K562 (cell line): Measurements from ENCODE around the gene CDH19. TPM values are rescaled to one million over a fixed set of nuclear protein-coding genes. Genes with fewer than 3 reads are reported as not detected.

Experiments used
- ATAC-seq: fragments of 200-7000 bp; cut with Tn5 transposase; 3 replicates; pipeline ENCODE4 v1.9.1; 2020; ENCODE audit warnings: moderate library complexity
- BruUV-seq: library from RNA; stranded (reverse); fragments of 400-500 nt; replicated peaks from 2 replicates; lab custom pipeline; 2021; lab: Mats Ljungman, UMichigan
- CTCF ChIA-PET: fragments of 300-600 bp; formaldehyde crosslinking; extraction: SDS; loops from one replicate; lab custom pipeline; 2021; ENCODE audit warnings: low intra/inter-chr PET ratio; lab: Yijun Ruan, JAX
- POLR2A ChIA-PET: fragments of 300-600, 350-650 bp; sonication (Branson Sonifier 250); formaldehyde crosslinking; extraction: SDS; loops from one replicate; lab custom pipeline; 2021; ENCODE audit warnings: antibody characterized with exemption, inconsistent platforms; lab: Yijun Ruan, JAX
- DNase-seq, 4 experiments: peaks; one replicate each; pipeline versions ENCODE4 v3.0.0 to v3.0.0-alpha.2; 2011 to 2018; ENCODE audit warnings: low spot score in 3 of 4, mixed read lengths in 3 of 4; ENCODE audit errors: extremely low read depth in 1 of 4
- FAIRE-seq: peaks from 2 replicates; lab custom pipeline; 2011; peaks lifted over from hg19 to GRCh38; lab: Jason Lieb, UNC
- H2AFZ ChIP-seq: 2 replicates; pipeline ENCODE4 v1.6.0; 2011; ENCODE audit warnings: low read depth, low read length, control low read depth, inconsistent platforms
- H3K27ac ChIP-seq: fragments of 200-600 bp; 3 replicates; pipeline ENCODE4 v1.8.0; 2011; ENCODE audit warnings: low read depth, mild to moderate bottlenecking, control low read depth, inconsistent platforms, low read length, moderate library complexity, mixed read lengths; ENCODE audit errors: extremely low read depth
- H3K27me3 ChIP-seq, 2 experiments: fragments of 300-600 bp in 1 of 2; 2 replicates in 1 of 2; 3 replicates in 1 of 2; pipeline versions ENCODE4 v1.6.0 to v1.8.0; 2011; ENCODE audit warnings: inconsistent platforms in 2 of 2, low read length in 2 of 2, mild to moderate bottlenecking in 1 of 2, mixed read lengths in 1 of 2, moderate library complexity in 1 of 2; ENCODE audit not compliant: control insufficient read depth in 2 of 2, insufficient read depth in 2 of 2
- H3K36me3 ChIP-seq: fragments of 300-600 bp; 3 replicates; pipeline ENCODE4 v1.8.0; 2011; ENCODE audit warnings: mild to moderate bottlenecking, low read length, inconsistent platforms; ENCODE audit not compliant: control insufficient read depth, insufficient read depth
- H3K4me1 ChIP-seq, 2 experiments: fragments of 200-600 bp in 1 of 2; replicated peaks in 1 of 2; 2 replicates in 1 of 2; 3 replicates in 1 of 2; pipeline versions ENCODE4 v1.5.1 to v1.8.0; 2011; ENCODE audit warnings: inconsistent platforms in 2 of 2, low read length in 2 of 2, mild to moderate bottlenecking in 1 of 2, mixed read lengths in 1 of 2, moderate library complexity in 1 of 2; ENCODE audit not compliant: control insufficient read depth in 2 of 2, insufficient read depth in 2 of 2
- H3K4me2 ChIP-seq: 2 replicates; pipeline ENCODE4 v1.6.1; 2011; ENCODE audit warnings: low read length, control low read depth, inconsistent platforms, mixed read lengths; ENCODE audit not compliant: insufficient read depth
- H3K4me3 ChIP-seq: fragments of 200-600 bp; sonication (generic), shearing (Covaris generic); 2 replicates; pipeline ENCODE4 v1.5.1; 2016; ENCODE audit warnings: control low read depth, inconsistent platforms
- H3K79me2 ChIP-seq: fragments of 200-600 bp; 3 replicates; pipeline ENCODE4 v1.8.0; 2011; ENCODE audit warnings: low read length, inconsistent platforms; ENCODE audit not compliant: control insufficient read depth, insufficient read depth
- H3K9ac ChIP-seq, 2 experiments: 2 replicates each; pipeline versions ENCODE4 v1.6.0 to v1.6.1; 2011; ENCODE audit warnings: low read depth in 2 of 2, low read length in 2 of 2, control low read depth in 1 of 2, inconsistent platforms in 1 of 2, mild to moderate bottlenecking in 1 of 2, mixed read lengths in 1 of 2; ENCODE audit not compliant: insufficient read depth in 1 of 2
- H3K9me1 ChIP-seq: one replicate; pipeline ENCODE4 v1.6.0; 2011; ENCODE audit warnings: inconsistent platforms, mild to moderate bottlenecking, low read length, moderate library complexity; ENCODE audit not compliant: control insufficient read depth, insufficient read depth
- H3K9me3 ChIP-seq: replicated peaks from 2 replicates; pipeline ENCODE4 v1.5.1; 2011; ENCODE audit warnings: low read depth, low read length, inconsistent platforms; ENCODE audit not compliant: control insufficient read depth, insufficient read depth
- H4K20me1 ChIP-seq: replicated peaks from 2 replicates; pipeline ENCODE4 v1.6.1; 2011; ENCODE audit warnings: low read length, inconsistent platforms, mixed read lengths; ENCODE audit not compliant: control insufficient read depth, insufficient read depth
- FOXK1 ChIP-seq: sonication (generic); formaldehyde crosslinking; IDR thresholded peaks from 2 replicates; pipeline ENCODE4 v1.8.0; 2022; ENCODE audit warnings: missing genetic modification reagents, mild to moderate bottlenecking, borderline replicate concordance
- PML ChIP-seq: IDR thresholded peaks from 2 replicates; pipeline ENCODE4 v1.6.1; 2012; ENCODE audit warnings: low read length, inconsistent platforms
- PYGO2 ChIP-seq: fragments of 450-650 bp; IDR thresholded peaks from 2 replicates; pipeline ENCODE4 v1.6.1; 2016; ENCODE audit warnings: mild to moderate bottlenecking, missing genetic modification characterization, moderate library complexity, missing compliant biosample characterization
- RBFOX2 ChIP-seq: fragments of 200-400 bp; formaldehyde crosslinking; IDR thresholded peaks from 2 replicates; pipeline ENCODE4 v1.6.1; 2017; ENCODE audit warnings: low read depth, mild to moderate bottlenecking, low read length, moderate library complexity
- ZNF77 ChIP-seq: fragments of 250-450 bp; sonication (Bioruptor Pico); IDR thresholded peaks from 2 replicates; pipeline ENCODE4 v1.5.0; 2020
- WGBS: fragments of 100-300 bp; shearing (Covaris generic); methylation state at CpG from one replicate; pipeline ENCODE4 v1.1.6; 2016; ENCODE audit warnings: low coverage, mixed read lengths; ENCODE audit not compliant: insufficient coverage; ENCODE audit errors: missing lambda C conversion rate; 5-methylcytosine and 5-hydroxymethylcytosine counted together
- in situ Hi-C: fragments of 300-500 bp; cut with MboI; formaldehyde crosslinking; loops from 4 replicates; pipeline ENCODE4 v1.15.0; 2018; ENCODE audit warnings: inconsistent platforms, mixed read lengths
- intact Hi-C: fragments of 100-400 bp; cut with micrococcal nuclease; formaldehyde crosslinking; loops from 2 replicates; pipeline ENCODE4 v1.14.2; 2022
- polyA plus RNA-seq, 8 experiments: library from polyadenylated mRNA; depleted of rRNA in 4 of 8; stranded (reverse) in 5 of 8; unstranded in 3 of 8; fragments of >200 nt; fragmentation: Nextera tagmentation in 2 of 8; fragmentation: Illumina TruSeq in 1 of 8; extraction: Ambion mirVana in 2 of 8; extraction: Trizol in 1 of 8; gene quantifications; 2 replicates each; pipeline versions ENCODE4 v1.2.1 to v1.2.3, GENCODE V29; 2011 to 2014; ENCODE audit warnings: inconsistent platforms in 1 of 8, missing spikeins in 1 of 8
- total RNA-seq, 7 experiments: library from RNA; depleted of rRNA in 6 of 7; stranded (reverse); fragments of >200 nt in 6 of 7; fragmentation: Illumina TruSeq in 2 of 7; extraction: Trizol in 2 of 7; gene quantifications; 2 replicates each; pipeline versions ENCODE4 v1.2.1 to v1.2.3, GENCODE V29; 2011 to 2021; ENCODE audit warnings: low replicate concordance in 1 of 7

The CDH19 gene
- total and polyA plus RNA-seq, 9 of the 15 experiments (the other 6 are each of a cell fraction or from before 2014, with no cell fraction given), result not detected

DNA sequence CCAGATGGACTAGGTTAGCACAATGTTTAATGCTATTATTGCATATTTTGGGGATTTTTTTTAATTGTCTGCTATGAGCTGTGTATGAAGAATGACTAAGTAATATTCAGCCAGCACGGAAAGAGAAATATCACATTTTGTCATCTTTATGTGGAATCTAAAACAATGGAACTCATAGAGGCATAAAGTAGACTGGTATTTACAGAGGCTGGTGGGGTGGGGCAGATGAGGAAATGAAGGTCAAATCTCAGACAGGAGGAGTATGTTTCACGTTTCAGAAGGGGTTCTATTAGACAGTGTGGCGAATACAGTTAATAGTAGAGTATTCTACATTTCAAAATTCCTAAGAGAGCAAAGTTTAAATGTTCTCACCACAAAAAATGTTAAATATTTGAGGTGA, 4.7 kb downstream of the CDH19 start:
- Histone ChIP-seq H3K79me2 (no peaks in the 10 kb centered on the region), H3K36me3 (no peaks in the 10 kb centered on the region), H2AFZ (no peak overlapping the region), H3K9me1 (no peaks in the 10 kb centered on the region), H3K4me2 (no peak overlapping the region), H3K27me3 (no peaks in the 10 kb centered on the region), H3K4me3 (no peak overlapping the region), H3K27ac (no peak overlapping the region), H3K4me1 (no peaks in the 10 kb centered on the region), H3K9me3 (no peaks in the 10 kb centered on the region), H4K20me1 (no peaks in the 10 kb centered on the region), H3K9ac (no peak overlapping the region)
- DNase-seq (no peak), ATAC-seq (no peak), FAIRE-seq (no peak)
- POLR2A ChIA-PET, result no interaction called here
- intact Hi-C loops (no loop called here), in situ Hi-C loops (no loop called here)
- CTCF ChIA-PET, result no interaction called here
- no peak for TF ChIP-seq ZNF77 (CRISPR knock-in tag)
- BruUV-seq, result no TSS peak
- WGBS, result 0% methylated on average over 3 of the region's 3 CpGs

- no peak overlapping the region for H3K4me2 ChIP-seq
- no TSS peak for BruUV-seq
Measured at GRCh38 chr18:66587430-66587829, 16.5 kb downstream of the CDH19 start.

More at GRCh38 chr18:66587430-66587829, 16.5 kb downstream of the CDH19 start:
- Histone ChIP-seq H3K79me2 (no peaks in the 10 kb centered on the region), H4K20me1 (no peaks in the 10 kb centered on the region), H3K27me3 (no peaks in the 10 kb centered on the region), H3K36me3 (no peaks in the 10 kb centered on the region), H3K9me1 (no peaks in the 10 kb centered on the region), H3K9ac (no peak overlapping the region), H2AFZ (no peak overlapping the region), H3K4me1 (no peaks in the 10 kb centered on the region), H3K27ac (no peak overlapping the region), H3K9me3 (no peaks in the 10 kb centered on the region), H3K4me3 (no peak overlapping the region)
- intact Hi-C loops, result no loop called here
- TF ChIP-seq FOXK1 (CRISPR knock-in tag) (no peak), RBFOX2 (no peak), PML (no peak), PYGO2 (tag) (no peak)
- DNase-seq (no peak), FAIRE-seq (no peak), ATAC-seq (no peak)
- ChIA-PET CTCF (no interaction called here), POLR2A (no interaction called here)
- in situ Hi-C loops, result no loop called here
- WGBS, result 0% methylated on average over 4 of the region's 4 CpGs
